HL-60/S4 (cell line): Measurements from ENCODE around the gene ENPP6.
"Not testable (repeated sequence)": the region's sequence is repeated elsewhere in the genome, so short reads cannot be mapped to it uniquely, and the experiment has no call there.

Experiments
- in situ Hi-C: fragments of 300-500 bp; cut with MboI; formaldehyde crosslinking; loops from 2 replicates; pipeline ENCODE4 v1.14.3; 2022; ENCODE audit warnings: low sequenced_read_pairs

The ENPP6 gene

DNA sequence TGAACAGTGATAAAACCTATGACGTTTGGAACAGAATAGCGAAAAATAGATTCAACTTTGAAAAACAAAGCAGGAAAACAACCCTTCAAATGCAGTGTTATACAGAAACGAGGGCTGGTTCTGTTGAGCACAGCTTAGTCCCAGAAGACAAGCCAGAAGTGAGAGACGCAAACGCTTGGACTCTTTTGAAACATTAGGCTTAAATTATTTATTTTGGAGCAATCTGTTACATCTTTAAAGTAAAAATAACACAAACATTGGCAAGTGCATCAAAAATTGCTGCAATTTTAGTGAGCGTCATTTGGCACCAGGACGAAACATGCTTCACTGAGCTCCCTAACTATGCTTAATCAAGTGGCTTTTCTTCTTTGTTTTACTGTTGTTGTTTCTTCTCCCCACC is 63.5 kb downstream of the ENPP6 start:
- in situ Hi-C loops, result no loop called here

DNA sequence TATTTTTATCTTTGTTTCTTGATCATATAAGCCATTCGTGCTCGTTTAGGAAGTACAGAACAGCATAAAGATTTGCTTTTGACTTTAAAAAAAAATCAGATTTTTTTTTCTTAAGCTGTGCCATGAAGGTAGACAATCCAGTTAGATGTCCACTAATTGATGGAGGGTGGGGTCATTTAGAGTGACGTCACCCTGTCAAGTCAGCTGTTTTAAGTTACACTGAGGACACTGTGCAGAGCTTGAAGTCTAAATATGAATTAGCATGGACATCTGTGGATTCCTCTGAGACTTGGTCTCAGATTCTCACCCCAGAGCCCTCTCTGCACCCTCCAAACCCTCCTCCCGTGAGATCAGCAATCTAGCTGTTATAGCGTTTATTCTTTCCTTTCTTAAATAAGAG is 63.9 kb downstream of the ENPP6 start:
- in situ Hi-C loops, result no loop called here

DNA sequence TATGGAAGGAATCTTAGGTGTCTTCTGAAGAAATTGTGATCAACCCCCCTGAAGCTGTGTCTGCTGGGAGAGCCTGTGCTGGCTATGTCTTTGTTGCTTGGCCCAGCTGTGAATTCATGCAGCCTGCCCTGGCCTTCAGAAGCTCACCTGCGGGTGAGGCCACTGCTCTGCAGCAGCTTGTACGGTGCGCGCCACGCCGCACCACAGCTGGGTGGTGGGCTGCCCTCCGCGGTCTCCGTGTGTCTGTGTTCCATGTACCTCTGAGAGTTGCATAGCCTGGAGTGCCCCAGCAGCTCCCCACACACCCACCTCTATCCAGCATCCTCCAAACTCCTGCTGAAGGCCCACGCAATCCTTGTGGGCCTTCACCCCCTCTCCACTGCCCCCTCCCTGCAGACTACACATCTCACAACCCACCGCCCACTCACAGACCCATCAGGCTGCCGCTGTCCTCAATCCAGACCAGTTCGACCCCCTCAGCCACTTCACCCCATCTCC is 65.6 kb downstream of the ENPP6 start:
- in situ Hi-C loops, result no loop called here

DNA sequence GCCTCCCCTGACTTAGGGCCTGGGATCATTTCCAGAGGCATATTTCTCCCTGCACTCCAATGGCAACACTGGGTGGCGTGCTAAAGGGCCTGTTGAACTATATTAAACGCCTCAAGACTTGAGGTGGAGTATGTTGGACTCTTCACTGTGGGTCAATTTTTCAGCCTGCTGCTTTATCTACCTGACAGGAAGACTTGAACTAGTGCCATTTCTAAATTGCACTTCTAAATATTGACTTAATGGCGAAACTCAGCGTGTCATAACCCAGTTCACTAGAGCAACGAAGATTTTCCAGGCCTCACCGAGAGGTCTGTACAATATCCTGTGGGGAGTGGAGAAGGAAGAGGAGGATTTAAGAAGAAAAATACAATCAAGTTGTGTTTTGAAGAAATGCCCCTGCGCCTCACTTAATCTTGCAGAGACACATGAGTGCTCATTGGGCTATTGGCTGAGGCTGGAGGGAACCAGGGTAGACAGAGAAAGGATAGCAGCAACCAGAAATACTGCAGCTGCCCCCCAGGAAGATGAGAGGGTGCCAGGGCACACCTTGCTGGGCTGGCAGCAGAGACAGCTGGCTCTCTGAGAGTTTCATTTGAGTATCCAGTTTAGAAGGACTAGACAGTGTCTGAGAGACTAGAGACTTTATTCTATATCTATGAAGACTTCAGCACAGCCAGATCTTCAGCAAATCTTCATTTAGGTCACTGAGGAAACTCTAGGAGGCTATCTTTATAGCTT is 67.4 kb downstream of the ENPP6 start:
- in situ Hi-C loops, result no loop called here

DNA sequence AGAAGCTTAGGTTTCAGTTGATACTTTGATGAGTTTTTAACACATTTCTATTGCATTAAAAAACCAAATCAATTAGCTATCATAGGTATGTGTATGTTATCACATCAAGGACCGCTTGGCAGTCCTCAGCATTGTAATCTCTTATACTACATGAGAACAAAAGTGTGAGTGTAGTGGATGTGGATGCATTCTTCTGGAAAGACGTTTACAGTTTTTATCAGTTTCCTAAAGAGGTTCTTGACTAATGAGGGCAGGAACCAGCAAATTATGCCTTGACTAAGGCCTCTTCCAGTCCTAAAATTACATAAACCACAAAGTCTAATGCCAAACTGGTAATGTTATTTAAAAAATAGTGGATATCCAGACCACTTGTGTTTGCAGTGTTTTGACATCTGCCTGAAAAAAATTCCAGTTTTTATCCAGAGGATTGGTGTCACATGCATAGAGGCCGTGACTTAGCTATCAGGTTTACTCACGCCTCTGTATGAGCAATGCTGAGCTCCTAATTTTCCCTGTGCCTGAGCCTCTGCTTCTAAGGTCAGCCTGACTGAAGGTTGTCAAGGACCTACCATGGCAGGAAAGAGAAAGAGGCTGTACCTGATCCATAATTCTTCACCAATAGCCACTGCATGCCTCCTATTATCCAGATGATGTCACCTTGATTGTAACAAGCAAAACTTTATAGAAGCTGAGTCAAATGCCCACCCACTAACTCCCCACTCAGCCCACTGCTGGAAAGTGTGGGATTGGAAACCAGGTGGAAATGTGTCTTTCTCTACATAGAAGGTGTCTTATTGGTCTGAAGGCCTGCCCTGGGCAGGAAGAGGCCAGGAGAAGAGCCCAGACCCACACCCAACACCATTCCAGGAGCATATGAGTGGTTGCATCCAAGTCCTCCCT is 68.7 kb downstream of the ENPP6 start:
- in situ Hi-C loops, result no loop called here

DNA sequence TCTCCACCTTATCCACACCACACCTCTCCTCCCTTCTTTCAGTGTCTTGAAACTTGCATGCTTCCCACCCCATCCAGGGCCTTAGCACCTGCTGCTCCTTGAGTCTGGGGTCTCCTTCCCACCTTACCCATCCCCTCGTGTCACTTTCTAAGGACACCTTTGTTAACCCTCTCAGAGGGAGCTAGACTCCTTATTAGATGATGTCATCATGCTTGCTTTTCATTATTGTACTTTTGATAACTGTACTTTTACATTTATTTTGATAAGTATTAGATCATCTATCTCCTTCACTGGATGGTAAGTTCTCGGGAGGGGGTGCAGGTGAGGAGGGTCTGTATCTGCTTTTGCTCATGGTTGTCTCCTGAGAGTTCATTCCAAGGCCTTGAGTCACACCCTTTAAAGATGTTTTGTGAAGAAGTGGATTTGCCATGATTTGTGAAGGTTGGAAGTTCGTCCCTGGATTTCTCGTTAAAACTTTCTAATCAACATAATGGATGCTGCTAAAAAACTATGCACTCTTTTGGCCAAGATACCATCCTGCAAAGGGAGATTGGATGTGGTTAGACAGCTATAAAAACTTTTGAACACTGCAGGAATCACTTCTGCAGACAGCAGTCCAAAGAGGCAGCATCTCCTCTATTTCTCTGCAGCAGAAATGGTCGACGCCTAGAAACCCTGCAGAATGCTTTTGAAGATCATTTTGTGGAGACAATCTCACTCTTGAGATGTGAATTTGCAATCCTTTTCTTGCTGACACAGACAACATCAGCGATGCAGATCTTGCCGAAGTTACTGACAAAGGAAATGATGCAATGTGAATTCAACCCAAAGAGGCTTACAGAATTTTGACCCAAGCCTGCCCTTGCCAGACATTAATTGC is 69.6 kb downstream of the ENPP6 start:
- in situ Hi-C loops, result no loop called here

DNA sequence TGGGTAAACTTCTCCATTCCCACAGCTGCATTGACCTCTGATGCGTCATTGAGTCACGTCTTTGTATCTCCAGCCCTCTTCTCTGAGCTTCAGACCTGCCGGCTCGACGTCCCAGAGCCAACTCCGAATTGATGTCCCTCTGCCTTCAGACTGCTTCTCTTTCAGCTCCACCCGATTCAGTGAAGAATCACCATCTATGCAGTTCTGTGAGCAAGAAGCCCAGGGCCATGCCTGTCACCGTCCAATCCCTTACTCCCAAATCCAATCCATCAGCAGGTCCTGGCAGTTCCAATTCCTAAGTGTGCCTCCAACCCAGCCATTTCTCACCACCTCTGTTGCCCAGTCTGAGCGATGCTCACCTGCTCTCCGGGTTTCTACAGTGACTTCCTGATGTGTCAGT is 70.7 kb downstream of the ENPP6 start:
- in situ Hi-C loops, result no loop called here

DNA sequence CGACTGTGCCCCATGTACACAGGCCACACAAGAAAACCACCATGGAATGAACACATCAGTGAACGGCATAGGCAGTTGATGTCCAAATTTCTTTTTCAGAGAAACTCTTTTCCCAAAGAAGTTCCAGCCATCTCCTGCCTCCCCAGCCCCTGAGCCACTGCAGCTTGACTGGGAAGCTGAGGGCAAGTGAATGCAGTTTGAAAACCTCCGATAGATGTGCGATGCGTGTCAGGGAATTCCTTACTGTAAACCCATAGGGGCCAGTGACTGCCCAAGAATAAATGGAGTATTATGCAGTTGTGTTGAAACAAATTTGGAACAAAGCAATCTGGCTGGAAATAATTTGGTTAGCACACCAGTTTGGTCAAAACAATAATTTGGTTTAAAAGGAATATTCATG is 72.1 kb downstream of the ENPP6 start:
- in situ Hi-C loops, result no loop called here

DNA sequence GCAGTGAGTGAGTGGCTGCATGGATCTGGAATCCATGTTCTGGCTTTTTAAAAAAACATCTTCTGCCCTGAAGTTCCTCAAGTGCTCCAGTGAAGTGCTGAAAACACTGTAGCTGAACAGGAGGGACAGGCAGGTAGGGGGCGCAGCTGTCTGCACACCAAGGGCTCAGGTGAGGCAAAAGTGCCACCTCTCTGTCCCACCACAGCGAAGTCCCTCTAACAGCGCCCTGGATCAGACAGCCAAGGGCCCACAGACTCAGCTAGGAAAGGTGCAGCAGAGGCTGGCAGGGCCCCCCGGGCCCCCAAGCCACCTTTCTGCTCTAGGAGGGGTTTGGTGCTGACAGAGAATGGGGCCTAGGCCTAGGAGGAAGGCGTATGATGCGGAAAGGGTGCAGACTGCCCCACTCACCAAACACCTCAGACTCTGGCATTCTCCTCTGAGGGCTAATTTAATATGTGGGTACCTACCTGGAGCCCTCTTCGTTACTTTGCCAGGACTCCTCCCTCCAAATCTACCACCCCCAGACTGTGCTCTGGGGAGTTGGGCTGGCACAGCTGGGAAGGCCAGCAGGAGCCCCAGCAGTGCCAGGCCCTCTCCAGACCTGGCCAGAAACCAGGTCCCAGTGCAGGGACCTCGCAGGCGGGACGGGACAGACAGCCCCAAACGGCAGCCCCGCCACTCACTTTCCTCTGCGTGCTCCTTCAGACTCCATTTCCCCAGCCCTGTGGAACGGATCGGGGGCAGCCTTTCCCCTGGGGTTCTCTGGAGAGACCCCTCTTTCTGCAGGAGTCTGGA is 73.7 kb downstream of the ENPP6 start:
- in situ Hi-C loops, result no loop called here

DNA sequence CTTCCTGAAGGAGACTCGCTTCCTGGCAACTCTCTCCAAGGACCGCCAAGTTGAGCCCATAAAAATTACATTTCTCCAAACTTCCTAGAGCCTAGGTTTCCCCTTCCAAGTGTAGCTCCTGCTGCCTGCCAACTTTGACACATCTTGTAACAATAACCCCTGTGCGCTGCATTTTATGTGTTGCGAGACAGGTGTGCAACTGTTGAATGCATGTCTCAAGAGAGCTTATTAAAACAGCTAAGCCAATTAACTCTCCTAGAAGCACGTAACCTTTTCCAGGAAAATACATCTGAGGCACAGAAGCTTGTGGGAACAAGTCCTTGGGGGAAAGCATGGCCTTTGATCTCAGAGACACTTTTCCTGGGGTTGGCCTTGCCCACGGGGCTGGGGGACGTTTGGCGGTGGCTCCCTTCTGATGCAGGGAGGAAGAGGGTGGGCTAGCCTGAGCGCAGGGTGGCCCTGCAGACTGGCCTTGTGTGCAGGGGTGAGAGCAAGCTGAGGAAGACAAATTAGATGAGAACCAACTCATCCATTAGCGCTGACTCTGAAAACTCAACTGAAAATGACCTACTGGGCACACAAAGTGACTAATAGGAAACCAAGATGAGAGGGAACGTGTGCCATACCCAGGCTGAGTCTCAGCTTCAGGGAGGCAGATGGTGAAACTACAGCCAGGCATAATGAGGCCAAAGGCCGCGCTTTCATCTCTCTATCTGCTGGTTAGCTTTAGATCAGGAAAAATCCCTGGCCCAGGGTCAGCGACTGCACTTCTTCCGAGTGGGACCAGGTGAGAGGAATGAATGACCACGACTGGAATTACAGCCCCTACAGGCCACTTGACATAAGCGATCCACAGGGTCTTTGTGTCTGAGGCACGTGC is 75.3 kb downstream of the ENPP6 start:
- in situ Hi-C loops, result no loop called here

DNA sequence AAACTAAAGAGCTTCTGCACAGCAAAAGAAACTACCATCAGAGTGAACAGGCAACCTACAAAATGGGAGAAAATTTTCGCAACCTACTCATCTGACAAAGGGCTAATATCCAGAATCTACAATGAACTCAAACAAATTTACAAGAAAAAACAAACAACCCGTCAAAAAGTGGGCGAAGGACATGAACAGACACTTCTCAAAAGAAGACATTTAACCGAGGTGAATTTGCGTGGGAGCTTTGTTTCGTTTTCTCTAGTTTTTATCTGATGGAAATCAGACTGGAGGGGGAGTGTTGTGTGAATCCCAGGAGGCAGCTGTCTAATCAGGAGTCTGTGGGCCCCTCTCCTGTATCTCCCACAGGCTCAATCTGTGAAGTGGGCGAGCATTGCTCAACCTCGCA is 76.8 kb downstream of the ENPP6 start:
- in situ Hi-C loops, result not testable (repeated sequence)

DNA sequence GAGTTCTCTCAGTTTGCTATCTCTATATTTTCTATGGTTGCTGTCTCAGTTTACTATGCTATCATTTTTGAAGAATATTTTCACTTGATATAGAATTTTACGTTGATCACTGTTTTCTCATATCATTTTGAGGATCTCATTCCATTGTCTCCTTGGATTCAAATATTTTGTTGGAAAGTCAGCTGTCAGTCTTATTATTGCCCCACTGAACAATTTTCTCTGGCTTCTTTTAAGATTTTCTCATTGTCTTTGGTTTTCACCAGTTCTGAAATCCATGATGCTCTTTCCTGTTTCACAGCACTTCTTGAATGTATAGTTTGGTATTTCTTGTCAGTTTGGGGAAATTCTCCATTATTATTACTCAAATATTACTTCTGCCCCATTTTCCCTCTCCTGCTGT is 81.1 kb downstream of the ENPP6 start:
- in situ Hi-C loops, result no loop called here

DNA sequence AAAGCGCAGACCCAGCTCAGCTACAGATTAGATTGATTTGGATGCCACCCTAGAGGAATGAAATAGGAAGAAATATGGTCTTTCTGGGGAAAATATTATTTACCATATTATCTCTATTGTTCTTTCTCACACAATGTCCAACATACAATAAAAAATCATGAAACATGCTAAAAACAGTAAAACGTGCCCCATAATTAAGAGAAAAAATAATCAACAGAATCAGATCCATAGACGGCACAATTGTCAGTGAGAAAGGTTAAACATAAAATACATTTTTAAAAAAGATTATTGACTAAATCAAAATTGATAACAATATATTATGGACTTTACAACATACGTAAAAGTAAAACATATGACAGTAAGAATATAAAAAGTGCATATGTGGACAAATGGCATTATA is 90.9 kb downstream of the ENPP6 start:
- in situ Hi-C loops, result no loop called here

DNA sequence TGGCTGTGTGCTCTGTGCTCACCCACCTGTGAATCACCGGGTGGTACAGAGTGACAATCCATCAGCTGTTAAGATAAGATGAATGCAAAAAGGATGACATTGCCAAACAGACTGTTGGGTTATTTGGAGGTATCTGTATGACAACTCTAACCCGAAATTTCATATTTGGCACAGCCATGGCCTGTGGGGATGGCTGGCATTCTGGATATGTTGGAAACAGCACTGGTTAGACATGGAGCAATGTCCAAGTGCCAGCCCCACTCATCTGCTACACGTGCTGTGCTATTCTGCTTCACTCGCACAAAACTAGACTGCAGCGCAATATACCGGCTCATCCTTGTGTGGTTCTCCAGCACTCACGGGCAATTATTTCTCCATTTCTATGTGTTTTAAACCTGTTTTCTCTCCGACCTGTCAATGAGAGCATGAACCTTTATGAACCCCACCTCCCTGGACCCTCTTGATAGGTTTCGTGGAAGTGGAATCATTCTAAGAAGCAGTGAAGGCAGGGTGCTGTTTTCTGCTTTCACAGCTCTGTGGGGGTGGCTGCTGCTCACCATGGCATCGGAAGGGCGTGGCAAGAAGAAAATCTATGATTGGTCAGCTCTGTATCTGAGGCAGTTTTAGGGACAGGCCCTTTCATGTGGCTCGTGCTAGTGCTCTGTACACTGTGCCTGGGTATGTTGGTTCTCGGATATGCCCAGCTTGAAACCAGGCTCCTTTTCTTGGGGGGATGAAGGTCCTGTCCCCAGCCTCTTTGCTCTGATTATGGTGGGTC is 94.9 kb downstream of the ENPP6 start:
- in situ Hi-C loops, result no loop called here

DNA sequence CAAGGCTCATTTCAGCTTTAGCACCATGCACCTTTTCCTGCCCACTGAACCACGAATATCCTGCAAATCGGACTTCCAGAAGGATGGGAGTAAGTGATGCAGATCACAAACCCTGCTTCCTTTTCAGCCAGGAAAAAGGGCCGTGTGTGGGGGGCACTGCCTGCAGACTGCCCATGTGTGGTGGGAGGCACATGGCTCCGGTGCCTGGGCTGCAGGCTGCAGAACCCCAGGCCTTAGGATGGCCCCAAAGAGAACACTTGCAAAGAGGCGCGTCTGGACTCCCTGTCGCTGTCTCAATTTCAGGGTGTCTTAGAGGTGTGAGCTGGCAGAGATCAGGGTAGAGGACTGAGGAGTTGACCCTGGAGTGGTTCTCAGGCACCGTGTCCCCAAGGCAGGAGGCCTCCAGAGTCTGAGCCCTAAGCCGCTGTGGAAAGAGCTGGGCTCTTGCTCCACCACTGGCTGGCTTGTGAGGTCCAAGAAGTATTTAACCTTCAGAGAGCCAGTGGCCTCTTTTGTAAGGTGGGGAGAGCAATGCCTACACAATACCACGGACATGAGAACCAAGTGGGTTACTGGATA is 97.0 kb downstream of the ENPP6 start:
- in situ Hi-C loops, result no loop called here

DNA sequence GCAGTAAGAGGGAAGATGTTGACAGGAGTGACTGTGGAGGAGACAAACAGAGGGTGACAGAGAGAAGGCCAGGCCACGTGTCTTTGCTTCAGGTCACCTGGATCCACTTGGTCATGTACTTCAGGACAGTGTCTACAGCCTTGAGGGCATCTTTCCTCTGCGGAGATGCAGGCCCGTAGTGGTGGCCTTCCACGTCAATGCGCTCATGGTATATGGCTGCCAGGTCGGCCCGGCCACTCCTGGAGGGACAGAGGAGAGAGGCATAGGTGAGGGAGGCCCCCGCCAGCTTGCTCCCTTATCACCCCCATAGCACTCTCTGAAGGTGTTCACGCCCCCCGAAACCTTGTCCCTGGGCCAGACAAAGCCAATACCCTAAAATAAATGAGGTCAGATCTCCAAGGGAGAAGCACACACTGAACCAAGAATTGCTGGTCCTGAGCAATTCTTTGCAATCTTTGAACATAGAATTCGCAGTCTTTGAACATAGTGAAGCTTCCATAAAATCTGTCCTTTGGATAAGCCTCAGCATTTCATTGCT is 99.9 kb downstream of the ENPP6 start:
- in situ Hi-C loops, result no loop called here

DNA sequence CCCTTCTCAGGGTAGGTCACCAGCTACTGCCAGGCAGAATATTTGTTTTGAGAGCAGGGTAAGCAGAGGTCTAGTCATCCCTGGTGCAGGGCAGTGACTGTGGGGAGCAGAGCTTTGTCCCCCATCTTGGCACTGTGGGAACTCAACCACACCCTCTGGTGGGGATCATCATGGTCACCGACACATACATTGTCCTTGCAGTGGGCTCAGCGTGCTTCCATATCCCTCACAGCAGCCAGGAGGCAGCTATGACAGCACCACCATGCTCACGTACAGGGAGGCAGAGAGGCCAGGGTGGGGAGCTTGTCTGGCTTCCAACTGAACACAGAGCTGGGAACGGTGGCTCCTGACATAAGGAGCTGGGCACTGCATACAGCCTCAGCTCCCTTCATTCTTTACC is 102.3 kb downstream of the ENPP6 start:
- in situ Hi-C loops, result no loop called here

DNA sequence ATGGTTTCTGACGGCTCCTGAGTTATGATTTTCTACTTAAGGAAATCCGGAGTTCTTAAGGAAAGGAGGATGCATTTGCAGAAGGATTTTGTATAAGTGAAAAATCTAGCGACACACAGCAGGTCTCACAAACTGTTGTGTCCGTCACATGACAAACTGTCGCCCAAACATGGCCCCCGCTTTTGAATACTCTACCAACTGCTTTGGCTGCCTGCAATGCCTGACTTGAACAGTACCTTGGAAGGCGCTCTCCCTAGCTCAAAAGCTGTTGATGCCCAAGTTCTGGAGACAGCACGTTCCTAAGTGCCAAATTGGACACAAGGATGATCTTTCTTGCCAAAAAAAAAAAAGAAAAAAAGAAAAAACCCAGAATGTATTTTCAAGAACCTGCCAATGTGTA is 103.2 kb downstream of the ENPP6 start:
- in situ Hi-C loops, result no loop called here
